Measurements from ENCODE around the gene PPP4R2. TPM values are rescaled to one million over a fixed set of nuclear protein-coding genes. Genes with fewer than 3 reads are reported as not detected.
A peak's percentile ranks its signal among the peaks of the same experiment; 100 is the strongest.

PPP4R2 gene
- total and polyA plus RNA-seq, 2 of the 4 experiments (the other 2 are of a cell fraction), result 13.5 to 31.4 TPM

GRCh38 chr3:72991522-72991921 is 5.1 kb upstream of the PPP4R2 start:
- no peaks in the 10 kb centered on the region for H3K27me3 ChIP-seq (ENCODE audit: control insufficient read depth, insufficient read depth, low read length)
- ChIA-PET CTCF (no interaction called here), POLR2A (ENCODE audit: unreplicated experiment) (no interaction called here)
- no peak overlapping the region for H4K91ac ChIP-seq (ENCODE audit: insufficient read depth, low read depth, low read length)
- H2BK5ac ChIP-seq (ENCODE audit: low read depth, low read length, poor library complexity, severe bottlenecking), result no peak overlapping the region
- H3K18ac ChIP-seq (ENCODE audit: low read depth, low read length), result no peak overlapping the region
- no peaks in the 10 kb centered on the region for H3K36me3 ChIP-seq (ENCODE audit: control insufficient read depth, insufficient read depth, low read length)
- BruUV-seq (replicated peaks), result no TSS peak
- dilution Hi-C loops (cut with HindIII; ENCODE audit: low sequenced_read_pairs, unreplicated experiment), result no loop called here
- DNase-seq (no peak), ATAC-seq (ENCODE audit: low read depth) (no peak)
- no peaks in the 10 kb centered on the region for H3K9me3 ChIP-seq (ENCODE audit: control insufficient read depth, insufficient read depth, low read length)
- no peaks in the 10 kb centered on the region for H4K20me1 ChIP-seq (ENCODE audit: insufficient read depth, low read length)
- H3K14ac ChIP-seq (replicated peaks; ENCODE audit: low read depth, low read length), result no peak overlapping the region
- H4K5ac ChIP-seq (ENCODE audit: low read depth, low read length), result no peak overlapping the region
- no peak overlapping the region for H2AK9ac ChIP-seq (replicated peaks; ENCODE audit: low read depth, low read length, poor library complexity)
- TF ChIP-seq CTCF (conservative IDR thresholded peaks at IDR 0.05; ENCODE audit: low read depth, low read length) (no peak), RCOR1 (IDR thresholded peaks at IDR 0.05; ENCODE audit: insufficient replicate concordance, low read length) (no peak), FOS (IDR thresholded peaks at IDR 0.05; ENCODE audit: low read depth, low read length) (no peak), MXI1 (IDR thresholded peaks at IDR 0.05; ENCODE audit: borderline replicate concordance, low read depth, low read length) (no peak), CHD1 (IDR thresholded peaks at IDR 0.05; ENCODE audit: low read depth, low read length) (no peak), RAD21 (IDR thresholded peaks at IDR 0.05; ENCODE audit: low read length) (no peak), MAZ (IDR thresholded peaks at IDR 0.05; ENCODE audit: borderline replicate concordance, low read depth, low read length) (no peak), CEBPB (IDR thresholded peaks at IDR 0.05; ENCODE audit: low read depth, low read length) (no peak)
- TF ChIP-seq, protein P1, sequence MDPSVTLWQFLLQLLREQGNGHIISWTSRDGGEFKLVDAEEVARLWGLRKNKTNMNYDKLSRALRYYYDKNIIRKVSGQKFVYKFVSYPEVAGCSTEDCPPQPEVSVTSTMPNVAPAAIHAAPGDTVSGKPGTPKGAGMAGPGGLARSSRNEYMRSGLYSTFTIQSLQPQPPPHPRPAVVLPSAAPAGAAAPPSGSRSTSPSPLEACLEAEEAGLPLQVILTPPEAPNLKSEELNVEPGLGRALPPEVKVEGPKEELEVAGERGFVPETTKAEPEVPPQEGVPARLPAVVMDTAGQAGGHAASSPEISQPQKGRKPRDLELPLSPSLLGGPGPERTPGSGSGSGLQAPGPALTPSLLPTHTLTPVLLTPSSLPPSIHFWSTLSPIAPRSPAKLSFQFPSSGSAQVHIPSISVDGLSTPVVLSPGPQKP (IDR thresholded peaks at IDR 0.05; ENCODE audit: borderline replicate concordance, low read depth, low read length), result no peak
- H2BK20ac ChIP-seq (ENCODE audit: low read depth, low read length), result no peak overlapping the region
- no peak overlapping the region for H3K4me3 ChIP-seq (ENCODE audit: insufficient read depth, low read depth, low read length)
- in situ Hi-C loops (cut with MboI; ENCODE audit: low sequenced_read_pairs), result no loop called here
- H3K4me1 ChIP-seq (ENCODE audit: control insufficient read depth, insufficient read depth, low read length), result peaks cover 3% of the 10 kb centered on the region; the same call in 1 of the 2 replicates
- intact Hi-C loops (cut with micrococcal nuclease), result no loop called here
- H2AK5ac ChIP-seq (ENCODE audit: low read depth, low read length), result no peak overlapping the region
- H4K8ac ChIP-seq (ENCODE audit: low read depth in 2 of 2, low read length in 2 of 2), result no peak overlapping the region
- no peaks in the 10 kb centered on the region for H3K9me1 ChIP-seq (ENCODE audit: insufficient read depth, low read length)
- H3K4me2 ChIP-seq (ENCODE audit: low read depth, low read length), result no peak overlapping the region
- no peak overlapping the region for H2BK15ac ChIP-seq (ENCODE audit: low read depth, low read length)
- WGBS, 2 experiments (ENCODE audit: extremely low coverage in 2 of 2, insufficient read length in 1 of 2), result no CpG with 5 or more reads among the region's 2 CpGs
- no peak overlapping the region for H3K56ac ChIP-seq (ENCODE audit: extremely low read depth, insufficient read depth, low read length)
- no peak overlapping the region for H2BK120ac ChIP-seq (ENCODE audit: low read depth, low read length)
- no peak overlapping the region for H3K9ac ChIP-seq (ENCODE audit: low read depth, low read length)
- H3K4ac ChIP-seq (ENCODE audit: low read depth, low read length), result no peak overlapping the region
- peak overlapping the region; percentile 14; the same call in 1 of the 2 replicates for H3K23ac ChIP-seq (ENCODE audit: low read depth, low read length)
- H3K79me1 ChIP-seq (ENCODE audit: low read depth in 1 of 2, low read length in 2 of 2), result no peaks in the 10 kb centered on the region; a peak in 1 of 4 replicates
- no peak overlapping the region for H3K27ac ChIP-seq (ENCODE audit: insufficient read depth, low read length)
- no peak overlapping the region for H2AFZ ChIP-seq (replicated peaks; ENCODE audit: low read length, poor library complexity)
